ENCODE data around the gene CCDC51. TPM values are rescaled to one million over a fixed set of nuclear protein-coding genes. Genes with fewer than 3 reads are reported as not detected.

The CCDC51 gene
- polyA plus RNA-seq, 3 donors: 25.5 to 28.8 (median 26.2) TPM

- no peak for DNase-seq (ENCODE audit: extremely low read depth in 1 of 11, low read depth in 9 of 11, low spot score in 4 of 11)
These were observed 25.3 kb downstream of the CCDC51 start for GRCh38 chr3:48414376-48415250.

GRCh38 chr3:48413611-48414010 lies 26.3 kb downstream of the CCDC51 start:
- DNase-seq (ENCODE audit: extremely low read depth in 1 of 11, low read depth in 9 of 11, low spot score in 4 of 11): no peak

- DNase-seq (ENCODE audit: extremely low read depth in 1 of 11, low read depth in 9 of 11, low spot score in 4 of 11): no peak
These were observed 26.8 kb downstream of the CCDC51 start for GRCh38 chr3:48413086-48413485.

GRCh38 chr3:48412375-48413001 lies 27.4 kb downstream of the CCDC51 start:
- DNase-seq (ENCODE audit: extremely low read depth in 1 of 11, low read depth in 9 of 11, low spot score in 4 of 11): no peak

GRCh38 chr3:48411606-48412374 lies 28.1 kb downstream of the CCDC51 start:
- no peak for DNase-seq (ENCODE audit: extremely low read depth in 1 of 11, low read depth in 9 of 11, low spot score in 4 of 11)

GRCh38 chr3:48411041-48411588 lies 28.8 kb downstream of the CCDC51 start:
- DNase-seq (ENCODE audit: extremely low read depth in 1 of 11, low read depth in 9 of 11, low spot score in 4 of 11): no peak

GRCh38 chr3:48410205-48411040 lies 29.5 kb downstream of the CCDC51 start:
- DNase-seq (ENCODE audit: extremely low read depth in 1 of 11, low read depth in 9 of 11, low spot score in 4 of 11): no peak

- no peak for DNase-seq (ENCODE audit: extremely low read depth in 1 of 11, low read depth in 9 of 11, low spot score in 4 of 11)
These were observed 30.4 kb downstream of the CCDC51 start for GRCh38 chr3:48409291-48410201.

- no peak for DNase-seq (ENCODE audit: extremely low read depth in 1 of 11, low read depth in 9 of 11, low spot score in 4 of 11)
These were observed 31.1 kb downstream of the CCDC51 start for GRCh38 chr3:48408823-48409281.

GRCh38 chr3:48407542-48408099 lies 32.3 kb downstream of the CCDC51 start:
- DNase-seq (ENCODE audit: extremely low read depth in 1 of 11, low read depth in 9 of 11, low spot score in 4 of 11): no peak

GRCh38 chr3:48406443-48407431 lies 33.2 kb downstream of the CCDC51 start:
- DNase-seq (ENCODE audit: extremely low read depth in 1 of 11, low read depth in 9 of 11, low spot score in 4 of 11): no peak

- DNase-seq (ENCODE audit: extremely low read depth in 1 of 11, low read depth in 9 of 11, low spot score in 4 of 11): no peak
These were observed 33.9 kb downstream of the CCDC51 start for GRCh38 chr3:48405971-48406370.

GRCh38 chr3:48405343-48405881 lies 34.5 kb downstream of the CCDC51 start:
- no peak for DNase-seq (ENCODE audit: extremely low read depth in 1 of 11, low read depth in 9 of 11, low spot score in 4 of 11)

- DNase-seq (ENCODE audit: extremely low read depth in 1 of 11, low read depth in 9 of 11, low spot score in 4 of 11): no peak
These were observed 35.2 kb downstream of the CCDC51 start for GRCh38 chr3:48404440-48405342.

Measured in renal cortex interstitium (tissue), 11 donors.